GM12878 (cell line): ENCODE data around the gene P2RY11. TPM values are rescaled to one million over a fixed set of nuclear protein-coding genes. Genes with fewer than 3 reads are reported as not detected.

ENCODE experiments used
- ATAC-seq: fragments of 200-7000 bp; cut with Tn5 transposase; 3 replicates; pipeline ENCODE4 v1.9.1; 2020; ENCODE audit warnings: mild to moderate bottlenecking, moderate library complexity
- BruUV-seq: library from RNA; stranded (reverse); fragments of 400-500 nt; replicated peaks from 2 replicates; lab custom pipeline; 2021; lab: Mats Ljungman, UMichigan
- CTCF ChIA-PET: fragments of 300-600 bp; sonication (Branson Sonifier 250); formaldehyde crosslinking; extraction: SDS; loops from one replicate; lab custom pipeline; 2021; ENCODE audit warnings: inconsistent platforms; lab: Yijun Ruan, JAX
- POLR2A ChIA-PET: fragments of 350-600 bp; formaldehyde crosslinking; extraction: SDS; loops from one replicate; lab custom pipeline; 2021; ENCODE audit warnings: inconsistent platforms; lab: Charles Lee
- RAD21 ChIA-PET: fragments of 300-600 bp; sonication (Branson Sonifier 250); formaldehyde crosslinking; loops from one replicate; lab custom pipeline; 2023; ENCODE audit warnings: antibody characterized with exemption; ENCODE audit not compliant: unreplicated experiment; lab: Charles Lee
- SMC1A ChIA-PET: fragments of 300-600 bp; sonication (Branson Sonifier 250); formaldehyde crosslinking; loops from one replicate; lab custom pipeline; 2023; ENCODE audit not compliant: unreplicated experiment, uncharacterized antibody; lab: Charles Lee
- DNase-seq: peaks from one replicate; pipeline ENCODE4 v3.0.0-alpha.2; 2011; ENCODE audit warnings: low read depth, low spot score
- FAIRE-seq: peaks from 3 replicates; lab custom pipeline; 2011; peaks lifted over from hg19 to GRCh38; lab: Jason Lieb, UNC
- H2AFZ ChIP-seq: 2 replicates; pipeline ENCODE4 v1.6.0; 2011; ENCODE audit warnings: low read depth, low read length, control low read depth; ENCODE audit not compliant: control insufficient read depth
- H3K27ac ChIP-seq: 2 replicates; pipeline ENCODE4 v1.5.1; 2011; ENCODE audit warnings: control low read depth; ENCODE audit not compliant: control insufficient read depth, insufficient read depth
- H3K27me3 ChIP-seq, 2 experiments: replicated peaks in 1 of 2; 2 replicates each; pipeline versions ENCODE4 v1.6.0 to v1.6.1; 2011; ENCODE audit warnings: low read length in 1 of 2; ENCODE audit not compliant: control insufficient read depth in 2 of 2, insufficient read depth in 2 of 2
- H3K36me3 ChIP-seq, 2 experiments: 2 replicates each; pipeline ENCODE4 v1.5.1; 2011; ENCODE audit warnings: low read length in 1 of 2; ENCODE audit not compliant: control insufficient read depth in 2 of 2, insufficient read depth in 2 of 2
- H3K4me1 ChIP-seq: 2 replicates; pipeline ENCODE4 v1.6.1; 2011; ENCODE audit warnings: mild to moderate bottlenecking, low read length, moderate library complexity, mixed read lengths; ENCODE audit not compliant: control insufficient read depth, insufficient read depth
- H3K4me2 ChIP-seq: 2 replicates; pipeline ENCODE4 v1.6.0; 2011; ENCODE audit warnings: control low read depth; ENCODE audit not compliant: control insufficient read depth, insufficient read depth
- H3K4me3 ChIP-seq: fragments of 200-600 bp; sonication (generic); 2 replicates; pipeline ENCODE4 v1.5.1; 2016
- H3K79me2 ChIP-seq: 2 replicates; pipeline ENCODE4 v1.6.0; 2011; ENCODE audit warnings: low read length; ENCODE audit not compliant: control insufficient read depth, insufficient read depth
- H3K9ac ChIP-seq: 2 replicates; pipeline ENCODE4 v1.8.0; 2011; ENCODE audit warnings: low read length, control low read depth, mixed read lengths; ENCODE audit not compliant: control insufficient read depth, insufficient read depth
- H3K9me3 ChIP-seq: replicated peaks from 3 replicates; pipeline ENCODE4 v1.5.1; 2011; ENCODE audit warnings: mild to moderate bottlenecking, low read length; ENCODE audit not compliant: control insufficient read depth, insufficient read depth
- H4K20me1 ChIP-seq: 2 replicates; pipeline ENCODE4 v1.6.0; 2011; ENCODE audit not compliant: control insufficient read depth, insufficient read depth
- IKZF1 ChIP-seq: fragments of 450-650 bp; conservative IDR thresholded peaks from 2 replicates; pipeline ENCODE4 v1.6.1; 2017; ENCODE audit warnings: antibody characterized with exemption, mild to moderate bottlenecking
- POLR2AphosphoS5 ChIP-seq: IDR thresholded peaks from 2 replicates; pipeline ENCODE4 v1.6.1; 2011; ENCODE audit warnings: mild to moderate bottlenecking, low read length, inconsistent platforms
- PRDM15 ChIP-seq: fragments of 450-650 bp; formaldehyde crosslinking; IDR thresholded peaks from 2 replicates; pipeline ENCODE4 v1.4.0; 2020; ENCODE audit warnings: mild to moderate bottlenecking, moderate library complexity
- ZNF622 ChIP-seq: fragments of 450-650 bp; IDR thresholded peaks from 2 replicates; pipeline ENCODE4 v1.6.1; 2017; ENCODE audit warnings: mild to moderate bottlenecking, inconsistent platforms
- ZSCAN29 ChIP-seq: fragments of 450-650 bp; IDR thresholded peaks from 2 replicates; pipeline ENCODE4 v1.6.1; 2017; ENCODE audit warnings: mild to moderate bottlenecking, moderate library complexity
- WGBS: methylation state at CpG from one replicate; pipeline ENCODE4 v1.1.6; 2016; ENCODE audit warnings: low lambda C conversion rate; ENCODE audit not compliant: insufficient replicate concordance, insufficient coverage; ENCODE audit errors: missing lambda C conversion rate; 5-methylcytosine and 5-hydroxymethylcytosine counted together
- in situ Hi-C: fragments of 300-500 bp; cut with MboI; formaldehyde crosslinking; loops from 9 replicates; pipeline ENCODE4 v1.14.3; 2018; ENCODE audit warnings: mixed read lengths
- intact Hi-C: fragments of 100-400 bp; cut with micrococcal nuclease; formaldehyde crosslinking; loops from one replicate; pipeline ENCODE4 v1.14.2; 2022; ENCODE audit not compliant: unreplicated experiment
- polyA plus RNA-seq, 11 experiments: library from polyadenylated mRNA; depleted of rRNA in 4 of 11; unstranded in 6 of 11; stranded (reverse) in 5 of 11; fragments of >200 nt; fragmentation: Nextera tagmentation in 4 of 11; fragmentation: Illumina TruSeq in 1 of 11; extraction: Ambion mirVana in 4 of 11; extraction: Trizol in 1 of 11; gene quantifications; 1 replicate in 1 of 11; 2 replicates in 10 of 11; pipeline versions ENCODE4 v1.2.1 to v1.2.3, GENCODE V29; 2011 to 2016; ENCODE audit warnings: inconsistent platforms in 2 of 11, missing spikeins in 2 of 11, low read depth in 1 of 11
- total RNA-seq, 4 experiments: library from RNA; depleted of rRNA in 3 of 4; stranded (reverse); fragments of >200 nt in 3 of 4; fragmentation: Illumina TruSeq in 1 of 4; extraction: Trizol in 1 of 4; gene quantifications; 2 replicates each; pipeline versions ENCODE4 v1.2.1 to v1.2.3, GENCODE V29; 2013 to 2021

P2RY11 gene
- total and polyA plus RNA-seq, 10 of the 15 experiments (the other 5 are each of a cell fraction or from before 2014, with no cell fraction given), result 0.14 to 46.5 (median 7.6) TPM

- POLR2A ChIA-PET, result interaction anchor here (0.6 to 1.7 kb wide), 7 partner anchors 9 to 152 kb away, joined by 3 to 8 read pairs (median 4); partner anchors contain the start of genes MRPL4 and P2RY11
Measured at GRCh38 chr19:10100163-10100785, 11.2 kb upstream of the P2RY11 start.

More at GRCh38 chr19:10100163-10100785, 11.2 kb upstream of the P2RY11 start:
- DNase-seq, result no peak
- FAIRE-seq, result no peak
- peaks cover 48% of the 10 kb centered on the region for H3K4me1 ChIP-seq
- peak; percentile 50; the same call in 1 of the 2 replicates for TF ChIP-seq POLR2AphosphoS5
- TF ChIP-seq ZNF622, result no peak
- TF ChIP-seq IKZF1, result peak; percentile 26; the same call in 1 of the 2 replicates
- no peak for TF ChIP-seq PRDM15 (CRISPR knock-in tag)
- TF ChIP-seq ZSCAN29, result no peak
- peak overlapping the region; percentile 99 for H3K9ac ChIP-seq
- WGBS, result 62% methylated on average over 5 of the region's 5 CpGs
- no peak overlapping the region for H2AFZ ChIP-seq
- RAD21 ChIA-PET, result interaction anchor here (0.6 to 9.6 kb wide), 6 partner anchors 8 to 201 kb away, joined by 3 to 166 read pairs (median 5); partner anchors contain the start of gene P2RY11
- SMC1A ChIA-PET, result interaction anchor here (0.8 to 11.1 kb wide), 5 partner anchors 12 to 150 kb away, joined by 3 to 150 read pairs (median 4); partner anchors contain the start of gene P2RY11
- H3K4me3 ChIP-seq, result peak overlapping the region; percentile 59
- H3K27me3 ChIP-seq, result no peaks in the 10 kb centered on the region
- ATAC-seq, result no peak
- in situ Hi-C loops, result loop anchor here (5.0 kb wide), 1 partner anchor 137 kb away; no protein-coding TSS in a partner anchor
- H3K9me3 ChIP-seq, result no peaks in the 10 kb centered on the region; the same call in 2 of the 3 replicates
- H4K20me1 ChIP-seq, result no peaks in the 10 kb centered on the region
- no peaks in the 10 kb centered on the region; a peak in 1 of 4 replicates for H3K36me3 ChIP-seq
- CTCF ChIA-PET, result interaction anchor here (0.6 to 9.5 kb wide), 11 partner anchors 10 to 171 kb away, joined by 3 to 171 read pairs (median 4); partner anchors contain the start of genes EIF3G, ICAM1, MRPL4 and P2RY11
- H3K4me2 ChIP-seq, result peak overlapping the region; percentile 78
- H3K79me2 ChIP-seq, result peaks cover 9% of the 10 kb centered on the region
- intact Hi-C loops, result loop anchor here (10.0 kb wide), 1 partner anchor 285 kb away; the partner anchor contains the start of gene TYK2
- no TSS peak for BruUV-seq
- peak overlapping the region; percentile 100 for H3K27ac ChIP-seq
